Naive thymus-derived CD8-positive, alpha-beta T cell (primary cell): ENCODE data around the gene RFWD3. TPM values are rescaled to one million over a fixed set of nuclear protein-coding genes. Genes with fewer than 3 reads are reported as not detected.

Source experiments
- ATAC-seq, 2 donors: fragments of 150-1000 bp; cut with Tn5 transposase in 1 of 2; sonication (Bioruptor Pico), chemical (Tn5 transposase) in 1 of 2; 1 replicate in 1 of 2; 2 replicates in 1 of 2; pipeline ENCODE4 v1.10.0; 2021; ENCODE audit warnings: mild to moderate bottlenecking in 2 of 2, moderate library complexity in 2 of 2
- POLR2A ChIA-PET: fragments of 350-600 bp; sonication (Branson Sonifier 250); formaldehyde crosslinking; loops from one replicate; lab custom pipeline; 2021; ENCODE audit warnings: antibody characterized with exemption; lab: Charles Lee
- DNase-seq, 10 donors: peaks; one replicate each; pipeline versions ENCODE4 v3.0.0 to v3.0.0-alpha.2; 2020 to 2022
- H3K27ac Mint-ChIP-seq, 10 donors: one replicate each; pipeline ENCODE4 v1.8.0; 2020 to 2022; ENCODE audit warnings: mild to moderate bottlenecking in 10 of 10, mixed read lengths in 10 of 10, moderate library complexity in 4 of 10, inconsistent platforms in 1 of 10
- H3K27me3 Mint-ChIP-seq, 5 donors: one replicate each; pipeline ENCODE4 v1.8.0; 2021 to 2022; ENCODE audit warnings: mixed read lengths in 5 of 5
- H3K36me3 Mint-ChIP-seq, 3 donors: one replicate each; pipeline ENCODE4 v1.8.0; 2020 to 2022; ENCODE audit warnings: mixed read lengths in 3 of 3, mild to moderate bottlenecking in 2 of 3, inconsistent platforms in 1 of 3
- H3K4me1 Mint-ChIP-seq, 4 donors: one replicate each; pipeline ENCODE4 v1.8.0; 2021 to 2022; ENCODE audit warnings: mixed read lengths in 4 of 4
- H3K4me3 Mint-ChIP-seq, 10 donors: one replicate each; pipeline ENCODE4 v1.8.0; 2020 to 2022; ENCODE audit warnings: mild to moderate bottlenecking in 10 of 10, mixed read lengths in 10 of 10, moderate library complexity in 6 of 10, inconsistent platforms in 1 of 10
- H3K9me3 Mint-ChIP-seq, 9 donors: one replicate each; pipeline ENCODE4 v1.8.0; 2020 to 2022; ENCODE audit warnings: mixed read lengths in 9 of 9, mild to moderate bottlenecking in 3 of 9, inconsistent platforms in 1 of 9, moderate library complexity in 1 of 9
- polyA plus RNA-seq, 3 donors: library from polyadenylated mRNA; unstranded; fragments of 300-500 nt; fragmentation: Illumina TruSeq; gene quantifications; one replicate each; pipeline ENCODE4 v1.2.3, GENCODE V29; 2021
- total RNA-seq, 8 experiments: library from RNA in 2 of 8; stranded (reverse) in 2 of 8; gene quantifications; one replicate each; pipeline ENCODE4 v1.2.3 and lab custom pipeline; 2021 to 2026

Gene RFWD3
- total and polyA plus RNA-seq, 5 experiments from 2014 or later: 11.3 to 52.3 (median 22.6) TPM

DNA sequence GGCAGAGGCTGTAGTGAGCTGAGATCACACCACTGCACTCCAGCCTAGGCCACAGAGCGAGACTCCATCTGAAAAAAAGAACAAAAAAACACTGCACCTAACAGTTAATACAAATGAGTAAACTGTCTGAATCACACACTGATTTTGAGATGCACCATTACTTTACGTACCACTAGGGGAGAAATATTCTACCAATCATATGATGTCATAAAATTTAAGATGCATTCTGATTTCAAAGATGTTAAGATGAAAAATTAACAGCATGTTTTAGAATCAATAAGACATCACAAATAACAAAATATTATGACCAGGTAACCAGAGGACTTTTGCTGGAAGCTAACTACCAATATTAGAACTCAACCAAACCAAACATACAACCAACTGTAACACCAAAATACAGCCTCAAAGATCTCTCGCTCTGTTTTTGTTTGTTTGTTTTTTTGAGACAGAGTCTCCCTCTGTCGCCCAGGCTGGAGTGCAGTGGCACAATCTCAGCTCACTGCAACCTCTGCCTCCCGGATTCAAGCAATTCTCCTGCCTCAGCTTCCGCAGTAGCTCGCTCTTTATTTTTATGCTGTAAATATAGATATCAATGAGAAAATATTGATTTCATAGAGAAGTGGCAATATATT lies 91.4 kb downstream of the RFWD3 start:
- no peak for DNase-seq
- peak overlapping the region in 3 of 10 donors; percentile 2 to 10 (median 7) for H3K4me3 Mint-ChIP-seq
- H3K36me3 Mint-ChIP-seq: peaks cover 0 to 27% (median 5%) of the 10 kb centered on the region in 3 donors
- no peaks in the 10 kb centered on the region for H3K9me3 Mint-ChIP-seq
- POLR2A ChIA-PET: no interaction called here
- H3K27ac Mint-ChIP-seq: peak overlapping the region in 8 of 10 donors; percentile 21 to 90 (median 68)
- H3K27me3 Mint-ChIP-seq: no peaks in the 10 kb centered on the region
- no peak for ATAC-seq
- peaks cover 29 to 93% (median 82%) of the 10 kb centered on the region in 4 donors for H3K4me1 Mint-ChIP-seq

DNA sequence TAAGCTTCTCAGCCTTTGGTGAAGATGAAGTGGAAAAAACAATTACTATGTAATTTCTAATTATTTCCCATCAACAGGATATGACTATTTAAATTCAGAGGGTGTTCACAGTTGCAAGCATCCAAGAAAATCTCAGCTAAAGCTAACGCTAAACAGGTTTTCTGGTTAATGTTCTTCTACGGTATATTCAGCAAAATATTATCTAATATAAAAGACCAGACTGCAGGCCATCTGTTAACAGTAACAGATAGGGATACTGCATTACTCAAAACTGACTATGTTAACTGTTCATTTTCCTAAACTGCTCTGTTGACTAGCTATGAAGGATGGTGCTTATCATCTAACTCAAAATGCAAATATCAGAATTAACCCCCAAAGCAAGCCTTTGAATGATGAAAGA lies 92.5 kb downstream of the RFWD3 start:
- DNase-seq (no peak), ATAC-seq (no peak)
- POLR2A ChIA-PET: interaction anchor here (0.6 to 0.8 kb wide), 2 partner anchors 23 to 28 kb away, joined by 3 to 4 read pairs; no protein-coding TSS in a partner anchor
- Mint-ChIP-seq H3K27me3 (no peaks in the 10 kb centered on the region), H3K9me3 (no peaks in the 10 kb centered on the region), H3K27ac (peak overlapping the region in 7 of 10 donors; percentile 49 to 75 (median 68)), H3K4me1 (peaks cover 31 to 90% (median 80%) of the 10 kb centered on the region in 4 donors), H3K4me3 (peak overlapping the region in 4 of 10 donors; percentile 30 to 43 (median 38)), H3K36me3 (peaks cover 0 to 19% (median 5%) of the 10 kb centered on the region in 3 donors)

DNA sequence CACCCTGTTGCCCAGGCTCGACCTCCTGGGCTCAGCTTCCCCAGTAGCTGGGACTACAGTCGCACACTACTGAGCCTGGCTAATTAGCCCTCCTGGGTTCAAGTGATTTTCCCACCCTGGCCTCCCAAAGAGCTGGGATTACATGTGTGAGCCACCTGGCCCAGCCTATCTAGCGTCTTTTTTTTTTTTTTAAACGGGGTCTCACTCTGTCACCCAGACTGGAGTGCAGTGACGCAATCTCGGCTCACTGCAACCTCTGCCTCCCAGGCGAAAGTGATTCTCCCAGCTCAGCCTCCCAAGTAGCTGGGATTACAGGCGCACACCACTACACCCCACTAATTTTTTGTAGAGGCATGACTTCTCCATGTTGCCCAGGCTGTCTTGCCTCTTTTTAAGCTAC lies 93.1 kb downstream of the RFWD3 start:
- H3K27ac Mint-ChIP-seq: peak overlapping the region in 8 of 10 donors; percentile 31 to 72 (median 60)
- no peak for ATAC-seq

More for the DNA sequence above, 93.1 kb downstream of the RFWD3 start:
- Mint-ChIP-seq H3K36me3 (peaks cover 0 to 19% (median 5%) of the 10 kb centered on the region in 3 donors), H3K9me3 (no peaks in the 10 kb centered on the region), H3K4me3 (peak overlapping the region in 4 of 10 donors; percentile 5 to 37 (median 27)), H3K4me1 (peaks cover 28 to 90% (median 79%) of the 10 kb centered on the region in 4 donors), H3K27me3 (no peaks in the 10 kb centered on the region)
- no peak for DNase-seq
- POLR2A ChIA-PET: interaction anchor here (0.6 to 0.8 kb wide), 3 partner anchors 23 to 32 kb away, joined by 3 to 4 read pairs (median 4); no protein-coding TSS in a partner anchor

Other genes starting within 250 kb of the RFWD3 start
- gene CLEC18B, start 245.4 kb downstream of the RFWD3 start, total RNA-seq: 1 to 10 TPM; 4.2 TPM
- not detected for gene CLEC18B, start 245.4 kb downstream of the RFWD3 start, polyA plus RNA-seq
- 100 to 1,000 TPM; 192 to 195 TPM for gene GLG1, start 59.8 kb downstream of the RFWD3 start, total RNA-seq
- 100 to 1,000 TPM; 137 to 210 (median 164) TPM for gene GLG1, start 59.8 kb downstream of the RFWD3 start, polyA plus RNA-seq
- 10 to 100 TPM; 19.8 to 20.6 TPM for gene MLKL, start 34.0 kb upstream of the RFWD3 start, total RNA-seq
- 1 to 10 TPM; 7.3 to 9.3 (median 8.2) TPM for gene MLKL, start 34.0 kb upstream of the RFWD3 start, polyA plus RNA-seq
- not detected for gene FA2H, start 107.9 kb upstream of the RFWD3 start, total RNA-seq
- gene FA2H, start 107.9 kb upstream of the RFWD3 start, polyA plus RNA-seq: not detected